HL-60/S4 (cell line): Measurements from ENCODE around the gene SLC9B2.

Source experiments
- in situ Hi-C: fragments of 300-500 bp; cut with MboI; formaldehyde crosslinking; loops from 2 replicates; pipeline ENCODE4 v1.14.3; 2022; ENCODE audit warnings: low sequenced_read_pairs

SLC9B2 gene, protein sequence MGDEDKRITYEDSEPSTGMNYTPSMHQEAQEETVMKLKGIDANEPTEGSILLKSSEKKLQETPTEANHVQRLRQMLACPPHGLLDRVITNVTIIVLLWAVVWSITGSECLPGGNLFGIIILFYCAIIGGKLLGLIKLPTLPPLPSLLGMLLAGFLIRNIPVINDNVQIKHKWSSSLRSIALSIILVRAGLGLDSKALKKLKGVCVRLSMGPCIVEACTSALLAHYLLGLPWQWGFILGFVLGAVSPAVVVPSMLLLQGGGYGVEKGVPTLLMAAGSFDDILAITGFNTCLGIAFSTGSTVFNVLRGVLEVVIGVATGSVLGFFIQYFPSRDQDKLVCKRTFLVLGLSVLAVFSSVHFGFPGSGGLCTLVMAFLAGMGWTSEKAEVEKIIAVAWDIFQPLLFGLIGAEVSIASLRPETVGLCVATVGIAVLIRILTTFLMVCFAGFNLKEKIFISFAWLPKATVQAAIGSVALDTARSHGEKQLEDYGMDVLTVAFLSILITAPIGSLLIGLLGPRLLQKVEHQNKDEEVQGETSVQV

DNA sequence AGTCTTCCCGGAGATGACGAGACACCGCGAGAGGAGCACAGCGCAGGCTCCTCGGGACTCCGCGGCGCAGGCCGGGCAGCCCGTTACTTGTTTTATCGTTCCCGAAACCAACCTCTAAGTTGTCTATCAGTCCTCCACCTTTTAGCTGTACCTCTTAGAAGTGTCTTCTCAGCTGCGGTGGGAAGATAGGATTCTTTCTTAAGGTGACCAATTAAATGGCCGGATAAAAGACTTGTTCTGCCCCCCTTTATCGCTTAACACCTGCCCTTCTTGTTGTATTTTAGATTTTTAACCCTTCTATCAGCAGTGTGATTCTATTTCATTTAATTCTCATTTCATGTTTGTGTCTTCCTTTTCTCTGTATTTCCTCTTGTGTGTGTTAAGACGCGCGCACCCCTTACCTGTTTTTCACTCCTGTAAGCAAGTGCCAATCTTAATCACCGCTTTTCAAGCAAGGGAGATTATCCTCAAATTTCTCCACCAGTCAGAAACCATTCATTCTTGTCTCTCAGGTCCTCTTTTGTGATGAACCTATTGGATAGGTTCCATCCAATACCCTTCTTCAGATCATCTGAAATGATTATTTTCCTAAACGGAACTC lies at the start of gene SLC9B2:
Gene SLC9B2 (minus strand): TSS at position 15 of the 601 bp plus-strand sequence. CDS start 9,211 bp downstream, outside the sequence.
- in situ Hi-C loops = loop anchor here (25.0 kb wide), 1 partner anchor 640 kb away; no protein-coding TSS in a partner anchor

DNA sequence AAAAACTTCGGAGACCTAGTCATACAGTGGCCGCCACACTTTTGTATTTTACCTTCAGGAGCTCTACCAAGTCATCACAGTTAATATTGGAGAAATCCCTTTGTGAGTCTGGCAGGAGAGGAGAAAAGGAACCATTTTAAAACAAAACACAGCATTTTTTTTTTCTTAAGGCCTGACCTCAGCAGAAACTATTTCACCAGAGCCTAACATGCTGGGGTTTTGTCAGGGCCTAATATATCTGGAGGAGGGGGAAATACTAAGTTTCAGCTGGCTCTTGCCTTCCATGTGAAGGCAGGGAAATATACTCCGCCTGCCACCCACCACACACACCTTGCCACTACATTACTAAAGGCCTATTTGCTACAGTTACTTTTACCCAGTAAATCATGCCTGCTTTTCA lies 49.6 kb upstream of the SLC9B2 start:
- in situ Hi-C loops = no loop called here

DNA sequence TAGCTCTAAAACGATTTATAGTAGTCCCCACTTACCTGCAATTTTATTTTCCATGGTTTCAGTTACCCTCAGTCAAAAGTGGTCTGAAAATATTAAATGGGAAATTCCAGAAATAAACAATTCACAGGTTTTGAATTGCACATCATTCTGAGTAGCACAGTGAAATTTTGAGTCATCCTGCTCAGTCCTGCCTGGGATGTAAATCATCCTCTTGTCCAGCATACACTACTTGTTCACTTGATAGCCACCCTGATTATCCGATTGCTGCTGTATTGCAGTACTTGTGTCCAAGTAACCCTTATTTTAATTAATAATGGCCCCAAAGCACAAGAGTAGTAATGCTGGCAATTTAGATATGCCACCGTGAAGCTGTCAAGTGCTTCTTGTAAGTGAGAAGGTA lies 46.6 kb upstream of the SLC9B2 start:
- in situ Hi-C loops = no loop called here

DNA sequence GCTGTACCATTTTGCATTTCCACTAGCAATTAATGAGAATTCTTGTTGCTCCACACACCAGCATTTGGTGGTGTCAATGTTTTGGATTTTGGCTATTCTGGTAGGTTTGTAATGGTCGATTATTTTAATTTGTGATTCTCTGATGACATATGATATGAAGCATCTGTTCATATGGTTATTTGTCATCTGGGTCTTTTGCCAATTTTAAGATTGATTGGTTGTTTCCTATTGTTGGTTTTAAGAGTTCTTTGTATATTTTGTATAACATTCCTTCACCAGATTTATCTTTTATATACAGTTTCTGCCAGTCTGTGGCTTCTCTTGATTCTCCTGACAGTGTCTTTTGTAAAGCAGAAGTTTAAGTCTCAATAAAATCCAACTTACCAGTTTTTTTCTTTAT lies 41.6 kb upstream of the SLC9B2 start:
- in situ Hi-C loops = no loop called here

DNA sequence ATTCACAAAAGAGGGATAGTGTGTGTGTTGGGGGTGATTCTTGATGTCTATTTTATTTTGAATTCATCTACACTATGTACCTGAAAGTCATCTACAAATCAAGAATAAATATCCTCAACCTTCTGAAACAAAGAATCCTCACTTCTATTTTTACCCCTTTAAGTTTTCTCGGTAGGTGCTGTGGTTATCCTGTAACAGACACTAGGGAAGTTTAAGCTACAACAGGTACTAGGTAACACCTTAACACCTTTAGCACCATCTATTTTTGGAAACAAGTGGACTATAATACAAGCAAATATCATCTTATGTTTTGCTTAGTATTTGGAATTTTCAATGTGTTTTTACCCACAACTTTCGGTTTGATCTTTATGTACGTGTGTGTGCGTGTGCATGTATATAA lies 35.0 kb upstream of the SLC9B2 start:
- in situ Hi-C loops = no loop called here

DNA sequence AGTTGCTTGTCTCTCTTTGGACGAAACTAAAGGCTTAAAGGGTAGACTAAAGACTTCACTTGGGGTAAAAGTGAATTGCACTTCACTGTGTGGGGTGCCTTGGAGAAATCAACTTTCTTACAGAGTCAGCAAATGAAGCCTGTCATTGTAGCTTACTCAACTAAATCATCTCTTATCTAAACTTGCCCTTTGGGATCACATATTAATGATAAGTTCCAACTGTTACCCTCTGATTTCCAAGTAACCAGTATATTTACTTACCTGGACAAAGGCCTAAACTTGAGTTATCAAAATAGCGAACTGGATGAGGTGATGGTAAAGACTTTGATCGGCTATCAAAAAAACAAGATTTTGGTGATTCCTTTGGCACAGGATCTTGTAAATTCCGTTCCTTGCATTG lies 32.0 kb upstream of the SLC9B2 start:
- in situ Hi-C loops = no loop called here

DNA sequence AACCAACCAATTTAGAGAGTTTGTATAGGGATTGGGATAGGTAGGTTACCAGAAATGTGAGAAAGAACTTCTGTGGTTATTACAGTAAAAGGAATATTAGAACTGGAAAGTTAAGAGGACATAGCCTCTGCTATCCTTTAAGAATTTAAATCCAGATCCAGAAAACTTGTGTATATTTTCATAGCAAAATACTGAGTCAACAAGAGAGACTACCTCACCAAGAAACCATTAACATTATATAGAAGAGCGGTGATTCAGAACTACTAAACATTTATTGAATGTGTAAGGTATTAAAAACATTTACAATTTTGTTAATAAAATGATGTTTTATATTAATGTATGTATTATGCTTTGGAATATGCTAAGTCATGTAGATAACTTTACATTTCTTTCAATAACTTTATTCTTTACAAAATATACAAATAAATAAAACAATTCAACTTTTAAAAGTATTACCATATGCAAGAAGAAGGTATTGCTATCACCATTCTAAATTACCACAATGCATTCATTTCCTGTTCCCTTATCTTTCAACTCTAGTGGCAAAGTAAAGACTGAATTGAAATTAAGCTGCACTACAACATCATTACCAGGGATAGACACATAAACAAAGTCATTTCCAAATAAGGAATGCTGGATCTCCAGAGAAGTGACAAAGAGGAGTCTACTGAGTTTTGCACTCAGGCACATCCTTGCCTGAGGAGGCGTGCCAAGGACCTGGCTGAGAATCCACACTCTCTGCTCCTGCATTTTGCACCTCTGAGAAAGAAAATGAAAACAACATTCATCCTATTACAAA lies 29.2 kb upstream of the SLC9B2 start:
- in situ Hi-C loops = no loop called here

DNA sequence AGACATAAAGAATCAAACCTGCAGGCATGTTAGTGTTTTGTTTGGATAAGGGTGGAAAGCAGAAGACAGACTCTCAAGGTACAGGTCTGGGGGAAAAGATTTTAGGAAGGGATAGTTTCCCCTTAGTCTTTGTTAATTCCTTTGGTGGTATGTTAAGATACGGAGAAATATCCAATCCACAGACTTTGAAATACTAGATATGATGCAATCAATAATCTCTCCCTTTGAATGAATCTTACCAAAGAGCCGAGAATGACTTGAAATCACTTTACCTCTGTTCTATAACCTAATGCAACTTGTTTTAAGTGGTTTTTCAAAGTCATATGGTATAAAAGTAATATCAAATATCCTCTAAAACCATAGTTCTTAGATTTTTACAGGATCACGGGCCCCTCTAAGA lies 28.3 kb upstream of the SLC9B2 start:
- in situ Hi-C loops = no loop called here

DNA sequence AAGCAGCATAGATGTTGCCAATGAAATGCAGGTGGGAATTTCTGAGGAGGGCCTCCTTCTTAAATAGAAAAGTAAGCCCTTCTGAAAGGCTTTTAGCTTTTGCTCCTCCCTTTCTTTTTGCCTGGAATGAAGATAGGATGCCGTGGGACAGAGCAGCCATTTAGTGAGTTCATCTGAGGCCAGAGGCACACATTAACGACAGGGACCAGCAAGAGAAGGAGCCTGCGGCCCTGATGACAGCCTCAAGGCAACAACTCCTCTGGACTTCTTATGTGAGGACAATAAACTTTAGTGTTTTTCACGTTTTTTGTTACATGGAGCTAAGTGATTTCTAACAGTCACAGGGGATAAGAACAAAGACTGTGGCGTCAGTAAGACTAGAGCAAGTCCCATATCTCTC lies 24.1 kb upstream of the SLC9B2 start:
- in situ Hi-C loops = no loop called here

DNA sequence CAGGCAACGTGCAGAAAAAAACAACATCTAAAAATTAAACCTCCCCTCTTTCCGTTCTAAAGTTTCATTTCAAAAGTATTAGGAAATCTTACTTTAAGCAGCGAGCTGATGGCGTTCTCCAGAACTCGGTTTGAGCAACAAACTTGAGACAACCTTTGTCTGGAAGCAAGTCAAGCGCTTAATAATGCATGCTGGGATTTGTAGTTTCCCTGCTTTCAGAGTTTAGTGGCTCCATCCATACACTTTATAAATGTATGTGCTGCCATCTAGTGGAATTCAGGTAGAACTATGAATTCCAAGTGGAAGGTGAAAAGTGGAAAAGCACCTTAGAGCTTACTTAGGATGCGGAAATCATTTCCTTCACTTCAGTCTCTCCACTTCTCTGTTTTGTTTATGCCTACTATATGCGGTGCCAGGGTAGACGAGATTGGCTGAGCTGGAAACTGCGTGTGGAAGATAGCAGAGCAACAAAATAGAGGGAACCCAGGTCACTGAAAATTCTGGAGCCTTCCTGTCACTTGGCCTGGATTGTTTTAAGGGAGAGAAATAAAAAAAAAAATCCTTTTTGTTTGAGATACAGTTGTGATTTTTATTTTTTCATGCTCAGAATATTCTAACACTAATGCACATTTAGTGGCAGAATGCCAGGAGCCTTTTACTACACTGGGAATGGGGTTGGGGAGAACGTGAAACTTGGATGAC lies 23.3 kb upstream of the SLC9B2 start, which contains the start of gene BDH2:
Gene BDH2 (minus strand): TSS at position 144 of the 702 bp plus-strand sequence. CDS start 3,580 bp downstream, outside the sequence.
- in situ Hi-C loops = loop anchor here (10.0 to 25.0 kb wide), 2 partner anchors 475 to 663 kb away; no protein-coding TSS in a partner anchor

DNA sequence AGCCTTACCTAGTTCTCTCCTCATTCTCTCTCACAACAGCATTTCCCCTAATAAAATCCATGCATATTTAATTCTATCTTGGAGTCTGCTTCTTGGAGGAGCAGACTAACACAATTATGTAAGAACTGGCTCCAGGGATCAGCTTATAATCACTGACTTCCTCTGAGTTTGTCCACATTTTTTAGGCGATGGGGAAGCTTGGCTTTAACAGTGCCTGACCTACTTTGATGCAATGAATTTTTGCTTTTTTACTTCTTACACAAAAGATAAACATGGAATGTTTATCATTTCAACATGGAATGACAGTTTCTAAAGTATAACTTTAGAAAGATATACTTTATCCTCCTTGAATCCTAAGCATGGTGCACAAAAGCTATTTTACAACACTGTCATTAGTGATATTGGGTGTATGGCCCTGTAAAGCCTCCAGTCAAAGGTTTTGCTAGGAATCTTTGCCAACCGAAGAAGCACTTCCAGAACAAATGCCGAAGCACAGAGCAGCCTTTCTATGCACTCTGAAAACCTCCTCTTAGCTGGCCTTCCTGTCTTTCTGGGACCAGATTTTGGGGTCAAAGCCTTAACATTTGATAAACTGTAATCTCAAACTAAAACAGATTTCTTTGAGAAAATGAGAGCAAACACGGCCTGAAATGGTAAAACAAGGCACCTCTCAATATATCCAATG lies 22.3 kb upstream of the SLC9B2 start:
- in situ Hi-C loops = loop anchor here (10.0 to 25.0 kb wide), 2 partner anchors 474 to 662 kb away; no protein-coding TSS in a partner anchor

DNA sequence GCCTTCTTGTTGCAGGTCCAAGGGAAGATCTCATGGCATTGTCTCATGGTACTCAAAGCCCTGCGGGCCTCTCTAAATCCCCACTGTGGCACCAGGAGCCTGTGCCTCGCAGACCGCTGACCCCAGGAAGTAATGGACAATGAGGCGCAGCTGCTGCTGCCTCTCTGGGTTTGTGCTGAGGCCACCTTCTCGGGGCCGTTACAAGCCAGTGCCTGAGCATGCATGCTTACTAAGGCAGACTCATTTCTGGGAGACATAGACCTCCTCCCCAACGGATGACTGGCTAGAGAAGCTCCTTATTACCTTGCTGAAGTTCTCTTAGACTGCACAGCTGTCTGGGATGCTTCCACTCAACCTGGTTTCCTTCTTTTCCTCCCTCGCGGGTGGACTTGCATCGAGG lies 21.8 kb upstream of the SLC9B2 start:
- in situ Hi-C loops = loop anchor here (10.0 to 25.0 kb wide), 2 partner anchors 474 to 661 kb away; no protein-coding TSS in a partner anchor

DNA sequence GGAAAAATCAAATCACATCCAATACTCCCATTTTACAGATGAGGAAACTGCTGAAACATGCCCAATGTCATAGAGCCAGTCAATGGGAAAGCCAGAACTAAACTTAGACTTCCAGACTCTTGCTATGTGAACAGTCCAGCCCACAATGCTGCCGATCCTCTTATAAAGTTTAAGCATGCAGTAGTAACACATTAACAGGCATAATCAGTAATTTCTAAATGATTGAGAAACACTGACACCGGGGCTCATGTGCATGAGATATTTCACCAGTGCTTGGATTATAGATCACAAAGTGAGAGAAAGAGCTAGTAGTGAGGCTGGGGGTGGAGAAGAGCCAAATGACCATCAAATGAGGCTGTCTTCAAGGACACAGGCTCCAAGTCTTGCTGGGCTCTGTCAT lies 20.6 kb upstream of the SLC9B2 start:
- in situ Hi-C loops = loop anchor here (10.0 to 25.0 kb wide), 2 partner anchors 472 to 660 kb away; no protein-coding TSS in a partner anchor

DNA sequence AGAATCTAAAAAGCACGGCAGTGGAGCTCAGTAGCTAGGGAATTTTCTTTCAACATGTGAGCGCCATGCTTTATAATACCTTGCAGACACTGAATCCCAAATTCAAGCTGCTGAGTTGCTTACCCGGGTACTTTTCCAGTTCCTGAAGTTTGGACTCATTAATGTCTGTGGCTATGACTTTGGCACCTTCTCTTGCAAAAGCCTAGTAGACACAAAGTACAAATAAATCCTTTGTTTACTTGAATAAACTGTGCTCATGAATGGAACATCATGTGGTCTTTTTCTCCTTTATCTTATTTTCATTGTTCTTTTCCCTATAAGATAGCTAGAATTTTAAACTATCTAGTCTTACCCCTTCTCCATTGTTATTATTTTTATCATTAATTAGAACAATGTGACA lies 18.5 kb upstream of the SLC9B2 start:
- in situ Hi-C loops = loop anchor here (10.0 to 25.0 kb wide), 2 partner anchors 470 to 658 kb away; no protein-coding TSS in a partner anchor

DNA sequence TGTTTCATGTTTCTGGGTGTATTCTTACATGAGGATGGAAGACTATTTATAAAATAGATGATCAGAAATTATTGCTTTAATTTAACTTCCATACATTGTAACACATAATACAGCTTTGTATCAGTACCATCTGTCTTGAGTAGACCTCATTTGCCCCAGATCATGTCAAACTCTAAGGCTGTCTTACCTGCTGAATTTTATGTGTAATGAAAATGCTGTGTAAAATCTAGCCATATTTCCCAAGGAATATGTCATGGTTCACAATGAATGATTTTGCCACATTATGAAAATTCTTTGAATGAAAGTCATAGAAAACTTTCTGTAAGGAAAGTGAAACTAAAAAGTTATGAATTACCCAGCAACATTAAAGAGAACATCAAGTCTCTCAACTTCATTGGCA lies 15.7 kb upstream of the SLC9B2 start:
- in situ Hi-C loops = loop anchor here (10.0 to 25.0 kb wide), 2 partner anchors 467 to 655 kb away; no protein-coding TSS in a partner anchor

DNA sequence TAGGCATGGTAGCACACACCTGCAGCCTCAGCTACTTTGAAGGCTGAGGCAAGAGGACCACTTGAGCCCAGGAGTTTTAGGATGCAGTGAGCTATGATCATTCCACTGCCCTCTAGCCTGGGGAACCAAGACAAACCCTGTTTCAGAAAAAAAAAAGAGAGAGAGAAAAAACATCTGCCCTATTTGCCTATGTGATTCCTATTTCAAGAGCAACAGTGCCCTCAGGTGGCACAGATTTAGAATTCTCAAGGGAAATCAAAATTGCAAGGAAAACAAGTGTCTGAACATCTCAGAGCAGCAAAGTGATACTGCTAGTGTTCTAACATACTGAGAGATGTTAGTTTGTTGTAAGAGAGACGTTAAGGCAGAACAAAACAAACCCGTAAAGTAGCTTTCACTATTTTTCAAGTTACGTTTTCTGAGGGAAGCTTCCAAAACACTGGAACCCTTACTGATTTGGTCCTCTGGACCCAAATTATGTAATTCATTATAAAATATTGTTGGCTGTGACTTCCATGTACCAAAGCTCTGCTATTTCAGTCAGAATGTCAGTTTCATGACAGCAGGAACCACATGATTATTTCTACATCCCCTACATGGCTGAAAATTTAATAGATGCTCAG lies 15.2 kb upstream of the SLC9B2 start:
- in situ Hi-C loops = loop anchor here (10.0 to 25.0 kb wide), 2 partner anchors 467 to 654 kb away; no protein-coding TSS in a partner anchor

DNA sequence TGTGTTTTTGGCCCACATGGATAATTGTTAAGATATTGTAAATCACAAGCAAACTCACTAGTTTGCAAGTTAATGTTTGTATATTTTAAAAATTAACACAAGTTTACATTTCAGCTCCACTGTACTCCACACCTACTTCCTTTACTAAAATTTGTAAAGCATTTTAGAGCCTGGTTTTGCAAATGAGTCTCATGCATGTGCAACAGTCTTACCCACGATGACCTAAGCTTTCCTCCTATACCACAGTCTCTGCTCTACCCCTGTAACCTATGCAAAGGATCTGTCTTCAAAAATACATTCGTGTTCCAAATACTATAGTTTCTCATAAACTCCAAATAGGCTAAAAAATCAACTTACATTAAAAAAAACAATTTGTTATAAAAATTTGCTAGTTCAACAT lies 12.9 kb upstream of the SLC9B2 start:
- in situ Hi-C loops = loop anchor here (25.0 kb wide), 1 partner anchor 652 kb away; no protein-coding TSS in a partner anchor

DNA sequence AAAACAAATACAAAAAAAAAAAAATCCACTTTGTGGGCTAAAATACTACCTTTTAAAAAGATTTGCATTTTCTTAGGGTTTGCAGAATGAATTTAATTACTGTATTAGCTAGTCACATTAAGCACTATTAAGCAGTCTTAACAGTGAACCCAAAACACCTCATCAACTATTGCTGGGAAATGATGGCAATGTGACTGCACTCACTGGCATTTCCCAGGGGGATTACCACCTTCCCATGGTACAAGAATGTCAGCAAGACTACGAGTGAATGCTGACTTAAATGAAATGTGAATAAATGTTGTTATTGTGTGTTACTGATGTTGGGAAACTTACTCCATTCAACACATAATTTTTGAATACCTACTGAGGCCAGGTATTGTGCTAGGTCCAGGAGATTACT lies 10.0 kb upstream of the SLC9B2 start:
- in situ Hi-C loops = loop anchor here (25.0 kb wide), 1 partner anchor 649 kb away; no protein-coding TSS in a partner anchor
